GM18511 (cell line): ENCODE measurements around the gene CSPG4.
A peak's percentile ranks its signal among the peaks of the same experiment; 100 is the strongest.
"Not testable (repeated sequence)": the region's sequence is repeated elsewhere in the genome, so short reads cannot be mapped to it uniquely, and the experiment has no call there.

ENCODE experiments used
- ATAC-seq: cut with Tn5 transposase; IDR thresholded peaks from one replicate; pipeline ENCODE4 v1.9.1; 2021; ENCODE audit warnings: mild to moderate bottlenecking, moderate library complexity; ENCODE audit not compliant: unreplicated experiment

The CSPG4 gene

DNA sequence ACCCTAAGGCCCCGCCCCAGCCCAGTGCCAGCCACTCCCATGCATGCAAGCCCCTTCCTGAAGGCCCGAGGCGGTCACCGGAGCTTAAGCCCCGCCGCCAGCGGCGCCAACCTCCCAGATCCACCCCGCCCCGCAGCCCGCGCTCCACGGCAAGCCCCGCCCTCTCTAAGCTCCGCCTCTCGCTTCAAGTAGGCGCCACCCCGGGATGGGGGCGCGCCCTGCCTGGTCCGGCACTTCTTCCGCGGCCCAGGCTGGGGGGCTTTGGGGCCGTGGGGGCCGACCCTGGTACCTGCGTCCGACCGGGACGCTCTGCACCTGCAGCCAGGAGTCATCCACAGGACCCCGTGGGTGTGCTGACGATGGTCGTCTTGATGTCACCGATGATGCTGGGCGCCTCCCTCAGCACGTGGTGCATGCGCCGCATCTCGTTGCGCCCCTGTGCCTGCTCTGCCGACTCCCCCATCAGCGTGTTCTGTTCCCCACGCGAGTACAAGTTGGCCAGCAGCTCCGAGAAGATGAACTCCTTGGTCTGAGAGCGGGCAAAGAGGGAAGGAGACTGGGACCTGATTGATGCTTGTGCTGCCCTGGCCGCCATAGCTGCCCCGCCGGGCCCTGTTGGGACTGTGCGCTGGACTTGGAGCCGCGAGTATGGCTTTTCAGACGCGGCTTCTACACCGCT is 26.1 kb upstream of the CSPG4 start:
- peak; percentile 94 for ATAC-seq

GRCh38 chr15:75738014-75738646 is 25.5 kb upstream of the CSPG4 start:
- no peak for ATAC-seq

DNA sequence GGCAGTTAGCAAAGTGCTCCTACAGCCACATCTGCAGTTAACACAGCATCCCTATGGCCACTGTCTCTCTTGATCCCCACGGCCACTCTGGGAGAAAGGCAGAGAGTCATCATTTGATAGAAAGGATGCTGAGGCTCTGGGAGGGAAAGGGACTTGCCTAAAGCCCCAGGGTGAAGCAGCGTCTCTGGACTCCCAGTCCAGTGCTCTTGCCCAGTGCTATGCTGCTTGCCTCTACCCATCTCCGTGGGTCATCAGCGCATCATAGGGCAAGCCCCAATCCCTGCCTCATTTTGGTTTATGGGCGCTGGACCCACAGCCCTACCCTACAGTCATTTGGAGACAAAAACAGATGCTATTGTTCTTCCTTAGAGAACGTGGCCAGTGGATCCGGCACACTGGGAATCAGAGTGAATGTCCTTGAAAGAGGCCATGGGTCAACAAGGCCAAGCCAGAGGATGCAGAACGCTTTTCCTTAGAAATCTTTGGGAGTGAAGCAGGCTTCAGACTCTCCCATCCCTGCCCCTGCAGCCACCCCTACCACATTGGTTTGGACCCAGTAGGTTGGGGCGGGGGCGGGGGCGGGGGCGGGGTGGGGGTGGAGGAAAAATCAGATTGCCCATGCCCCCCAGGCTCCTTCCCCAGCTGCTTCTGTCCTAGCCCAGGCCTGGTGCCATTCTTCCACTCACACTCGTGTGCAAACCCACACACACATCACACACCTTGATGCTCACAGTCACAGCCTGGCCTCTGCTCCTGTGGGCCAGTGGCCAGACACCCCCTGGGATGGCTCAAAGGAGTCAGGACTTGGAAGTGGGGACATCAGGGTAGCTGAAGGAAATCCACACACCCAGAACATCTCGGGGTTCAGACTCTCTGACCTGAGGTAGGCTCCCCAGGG is 24.7 kb upstream of the CSPG4 start:
- ATAC-seq: not testable (repeated sequence)

DNA sequence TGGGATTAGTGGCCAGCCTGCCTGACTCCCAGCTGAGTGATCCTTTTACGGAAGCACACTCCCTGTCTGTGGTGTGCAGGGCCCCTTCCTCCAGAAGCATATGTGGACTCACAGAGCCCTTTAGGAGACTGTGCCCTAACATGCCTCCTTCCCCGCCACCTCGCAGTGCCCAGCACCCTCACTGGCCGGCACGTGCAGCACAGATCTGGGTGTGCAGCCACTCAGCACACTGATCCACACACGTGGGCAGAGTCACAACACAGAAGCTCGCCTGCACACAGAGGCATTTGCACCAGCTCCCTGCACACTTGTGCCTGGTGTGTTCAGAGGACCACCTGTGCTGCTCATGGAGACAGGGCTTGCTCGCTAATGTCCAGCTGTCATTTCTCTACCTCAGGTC is 23.6 kb upstream of the CSPG4 start:
- ATAC-seq: no peak

DNA sequence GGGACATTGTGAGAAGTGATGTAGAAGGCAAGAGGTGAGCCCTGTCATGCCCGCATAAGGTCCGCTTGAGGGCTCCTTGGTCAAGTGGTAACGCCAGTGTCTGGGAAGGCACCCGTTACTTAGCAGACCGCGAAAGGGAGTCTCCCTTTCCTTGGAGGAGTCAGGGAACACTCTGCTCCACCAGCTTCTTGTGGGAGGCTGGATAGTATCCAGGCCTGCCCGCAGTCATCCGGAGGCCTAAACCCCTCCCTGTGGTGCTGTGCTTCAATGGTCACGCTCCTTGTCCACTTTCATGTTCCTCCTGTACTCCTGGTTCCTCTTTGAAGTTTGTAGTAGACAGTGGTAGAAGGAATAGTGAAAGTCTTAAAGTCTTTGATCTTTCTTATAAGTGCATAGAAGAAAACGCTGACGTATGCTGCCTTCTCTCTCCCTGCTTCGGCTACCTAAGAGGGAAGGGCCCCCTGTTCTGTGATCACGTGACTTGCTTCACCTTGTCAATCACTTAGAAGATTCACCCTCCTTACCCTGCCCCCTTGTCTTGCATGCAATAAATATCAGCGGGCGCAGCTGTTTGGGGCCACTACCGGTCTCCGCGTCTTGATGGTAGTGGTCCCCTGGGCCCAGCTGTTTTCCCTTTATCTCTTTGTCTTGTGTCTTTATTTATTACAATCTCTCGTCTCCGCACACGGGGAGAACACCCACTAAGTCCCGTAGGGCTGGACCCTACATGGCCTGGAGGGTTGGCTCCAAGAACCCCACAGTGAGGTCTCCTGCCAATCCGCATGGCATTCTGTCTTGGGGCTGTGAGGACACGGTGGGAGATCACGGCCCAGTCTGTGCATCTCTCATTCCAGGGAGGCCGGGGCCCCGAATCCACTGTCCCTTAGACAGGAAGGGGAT is 22.5 kb upstream of the CSPG4 start:
- not testable (repeated sequence) for ATAC-seq

- no peak for ATAC-seq
Measured at GRCh38 chr15:75733761-75734651, 21.4 kb upstream of the CSPG4 start.

DNA sequence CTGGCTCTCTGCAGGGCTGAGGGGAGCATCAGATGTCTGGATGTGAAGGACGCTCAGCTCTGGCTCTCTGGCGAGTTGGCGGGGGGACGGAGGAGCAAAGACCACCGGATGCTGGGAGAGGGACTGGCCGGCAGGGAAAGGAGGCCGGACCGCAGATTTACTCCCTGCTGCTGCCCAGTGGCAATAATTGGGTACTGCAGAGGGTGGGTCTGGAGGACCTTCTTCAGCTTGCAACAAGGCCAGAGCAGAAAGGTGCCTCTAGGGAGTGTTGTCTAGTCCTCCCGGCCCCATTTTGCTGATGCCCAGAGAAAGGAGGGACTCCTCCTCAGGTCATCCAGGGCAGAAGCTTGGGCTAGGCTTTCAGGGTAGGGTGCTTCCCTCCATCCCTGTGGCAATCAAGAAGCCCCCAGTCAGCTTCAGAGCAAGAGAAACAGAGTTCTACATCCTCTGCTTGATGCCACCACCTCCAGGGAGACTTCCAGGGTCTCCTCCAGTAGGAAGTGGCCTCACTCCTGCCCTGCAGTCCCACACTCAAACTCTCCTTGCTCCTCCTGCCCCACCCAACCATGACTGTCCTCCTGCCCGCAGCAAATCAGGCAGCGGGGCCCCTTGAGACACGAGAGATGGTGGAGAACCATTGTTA is 20.3 kb upstream of the CSPG4 start:
- peak; percentile 51 for ATAC-seq

- no peak for ATAC-seq
Measured at GRCh38 chr15:75732177-75732808, 19.6 kb upstream of the CSPG4 start.

DNA sequence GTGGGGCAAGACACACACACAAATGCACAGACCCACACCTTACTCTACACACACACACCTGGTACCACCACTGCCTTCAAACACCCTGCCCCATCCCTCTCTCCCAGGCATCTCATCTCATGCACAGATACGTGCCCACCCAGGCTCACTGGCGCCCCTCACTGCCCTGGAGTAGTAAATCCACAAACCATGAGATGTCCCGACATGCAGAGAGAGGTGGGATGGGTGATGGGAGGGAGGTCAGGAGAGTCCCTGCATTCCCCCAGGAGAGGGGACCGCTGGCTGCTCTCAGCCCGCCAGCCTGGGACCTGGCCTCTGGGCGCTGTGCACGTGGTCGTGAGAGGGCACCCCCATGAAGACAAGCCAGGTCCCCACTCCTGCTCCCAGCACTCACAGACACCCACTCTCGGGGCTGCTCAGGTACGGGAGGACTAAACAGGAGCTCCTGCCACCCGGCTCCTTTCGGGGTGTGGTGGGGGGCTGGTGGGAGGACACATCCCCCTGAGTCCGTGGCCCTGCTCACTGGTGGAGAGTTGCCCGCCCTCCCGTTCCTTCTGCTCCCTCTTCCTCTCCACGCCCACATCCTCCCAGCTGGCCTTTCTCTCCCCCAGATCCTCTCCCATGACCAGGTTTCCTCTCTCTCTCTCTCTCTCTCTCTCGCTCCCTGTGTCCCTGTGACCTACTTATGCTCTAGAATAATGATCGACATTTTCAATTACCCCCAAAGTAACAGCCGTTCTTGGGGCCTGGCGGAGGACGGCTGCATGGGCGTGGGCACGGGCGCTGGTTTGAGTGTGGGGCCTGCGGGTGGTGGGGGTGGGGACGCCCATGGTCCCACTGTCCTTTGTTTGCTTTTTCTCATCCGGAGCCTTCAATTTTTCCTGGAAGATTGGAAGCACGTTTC is 18.9 kb upstream of the CSPG4 start:
- ATAC-seq: no peak

- ATAC-seq: not testable (repeated sequence)
Measured at GRCh38 chr15:75730376-75731247, 18.0 kb upstream of the CSPG4 start.

DNA sequence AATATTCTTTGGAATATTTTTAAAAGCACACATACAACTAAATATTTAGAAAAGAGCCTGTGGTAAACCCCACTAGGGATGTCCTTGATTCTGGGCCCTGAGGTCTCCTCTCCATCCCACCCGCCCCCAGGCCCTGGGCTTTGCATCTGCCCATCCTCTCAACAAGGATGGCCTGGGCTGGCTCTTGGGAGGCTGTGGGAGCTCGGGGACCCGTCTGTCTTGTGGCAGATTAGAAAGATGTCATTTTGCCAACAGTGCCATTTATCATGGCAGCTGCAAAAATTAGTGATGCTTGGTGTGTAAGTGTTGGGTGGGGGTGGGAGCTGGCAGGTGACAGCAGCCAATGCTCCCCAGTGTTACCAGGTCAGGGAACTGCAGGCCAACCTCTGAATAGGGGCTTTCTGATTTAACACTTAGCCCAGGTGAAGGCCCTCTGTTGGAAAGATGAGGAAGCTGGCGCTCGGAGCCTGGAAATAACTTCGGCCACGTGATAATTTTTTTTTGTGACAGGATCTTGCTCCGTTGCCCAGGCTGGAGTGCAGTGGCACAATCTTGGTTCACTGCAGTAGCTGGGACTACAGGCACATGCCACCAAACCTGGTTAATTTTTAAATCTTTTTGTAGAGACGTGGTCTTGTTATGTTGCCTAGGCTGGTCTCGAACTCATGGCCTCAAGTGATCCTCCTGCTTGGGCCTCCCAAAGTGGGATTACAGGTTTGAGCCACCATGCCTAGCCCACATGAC is 16.9 kb upstream of the CSPG4 start:
- no peak for ATAC-seq

DNA sequence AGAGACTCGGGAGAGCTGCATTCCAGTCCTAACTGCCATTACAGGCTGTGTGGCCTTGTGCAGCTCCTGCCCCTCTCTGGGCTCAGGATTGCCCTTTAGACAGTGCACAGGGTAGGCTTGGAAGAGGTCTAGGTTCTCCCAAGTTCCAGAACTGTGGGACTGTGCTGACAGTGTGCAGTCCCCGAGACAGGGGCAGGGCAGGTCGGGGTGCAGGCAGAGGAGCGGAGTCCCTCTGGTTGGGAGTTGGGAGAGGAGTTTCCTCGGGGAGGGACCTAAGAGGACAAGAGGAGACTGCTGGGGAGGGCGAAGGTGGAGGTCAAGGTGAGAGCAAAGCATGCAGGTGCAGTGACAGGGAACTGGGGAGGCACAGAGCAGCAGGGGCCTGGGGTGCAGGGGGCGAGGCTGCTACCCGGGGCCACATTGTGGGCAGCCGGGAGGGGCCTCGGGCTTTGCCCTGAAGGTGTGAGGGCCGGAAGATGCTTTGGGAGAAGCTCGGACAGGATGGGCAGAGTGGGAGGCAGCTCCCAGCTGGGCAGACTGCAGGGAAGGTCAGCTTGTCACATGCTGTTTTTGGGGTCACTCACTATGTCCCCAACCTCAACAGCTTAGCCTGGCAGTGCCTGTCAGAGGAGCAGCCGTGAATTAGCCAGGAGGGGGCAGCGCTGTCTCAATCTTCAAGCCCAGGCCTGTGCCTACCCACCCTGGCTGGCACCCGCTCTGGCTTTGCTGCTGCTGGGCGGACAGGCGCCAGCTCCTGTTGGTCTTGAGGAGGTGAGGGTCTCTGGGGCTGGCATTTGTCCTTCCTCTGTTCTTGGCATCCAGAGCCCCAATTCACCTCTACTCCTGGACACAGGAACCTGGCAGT is 15.4 kb upstream of the CSPG4 start:
- ATAC-seq: no peak

GRCh38 chr15:75727031-75727531 is 14.4 kb upstream of the CSPG4 start:
- no peak for ATAC-seq

DNA sequence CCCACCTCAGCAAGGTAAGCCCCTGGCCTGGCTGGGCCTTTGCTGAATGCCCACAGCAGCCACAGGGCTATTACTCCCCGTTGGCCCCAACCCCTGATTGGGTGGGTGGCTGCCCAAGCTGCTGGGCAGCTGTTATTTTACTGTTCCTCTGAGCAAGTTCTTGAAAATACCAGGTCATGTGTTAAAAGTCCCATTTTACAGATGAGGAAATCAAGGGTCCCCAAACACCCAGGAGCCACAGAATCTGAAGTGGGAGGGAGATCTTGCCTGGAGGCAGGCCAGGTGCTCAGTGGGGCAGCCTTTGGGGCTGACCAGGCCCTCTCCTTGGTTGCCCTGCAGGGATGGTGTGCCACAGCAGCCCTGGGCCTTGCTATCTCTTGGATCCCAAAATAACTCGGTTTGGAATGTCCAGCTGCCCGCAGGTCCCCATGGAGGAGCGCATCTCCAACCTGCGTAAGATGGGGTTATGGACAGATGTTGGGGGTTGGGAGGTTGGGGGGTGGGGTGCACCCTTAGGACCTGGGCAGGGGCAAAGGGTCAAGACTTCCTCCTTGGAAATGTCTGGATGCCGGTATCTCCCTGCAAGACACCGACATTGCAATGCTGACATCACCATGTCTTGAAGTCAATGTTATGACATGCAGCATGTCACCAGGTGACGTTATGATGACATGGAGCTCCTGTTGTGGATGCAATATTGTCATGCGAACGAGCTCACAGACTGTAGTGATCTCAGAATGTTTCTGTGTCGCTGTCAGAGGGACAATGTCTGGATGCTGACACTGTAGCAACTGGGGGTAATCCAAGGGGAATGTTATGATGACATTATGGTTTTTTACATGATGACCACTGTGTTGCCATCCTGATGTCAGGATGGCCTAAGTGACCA is 13.3 kb upstream of the CSPG4 start:
- ATAC-seq: no peak
